GM12873 (cell line): ENCODE measurements around the gene MBNL3.

Source experiments
- CTCF ChIP-seq: IDR thresholded peaks from 2 replicates; pipeline ENCODE4 v1.5.1; 2012; ENCODE audit warnings: low read depth, mild to moderate bottlenecking, moderate library complexity, low read length, control low read depth; ENCODE audit not compliant: insufficient read depth; ENCODE audit errors: missing control alignments

MBNL3 gene

GRCh38 chrX:132508834-132509233, 20.0 kb upstream of the MBNL3 start:
- no peak for TF ChIP-seq CTCF

- TF ChIP-seq CTCF, result no peak
Observed at GRCh38 chrX:132505116-132505515, 16.3 kb upstream of the MBNL3 start.

GRCh38 chrX:132504417-132504816, 15.6 kb upstream of the MBNL3 start:
- no peak for TF ChIP-seq CTCF

GRCh38 chrX:132501606-132502005, 12.8 kb upstream of the MBNL3 start:
- TF ChIP-seq CTCF, result no peak

GRCh38 chrX:132497432-132497831, 8.6 kb upstream of the MBNL3 start:
- TF ChIP-seq CTCF, result no peak

- no peak for TF ChIP-seq CTCF
Observed at GRCh38 chrX:132493095-132493494, 4.3 kb upstream of the MBNL3 start.

- peak; percentile 20 for TF ChIP-seq CTCF
Observed at GRCh38 chrX:132491191-132491590, 2.4 kb upstream of the MBNL3 start.
